ENCODE results near the gene KRTAP20-3.

The KRTAP20-3 gene

GRCh38 chr21:30684506-30684905 lies 41.8 kb downstream of the KRTAP20-3 start:
- DNase-seq (ENCODE audit: low read depth in 2 of 2), result no peak

- DNase-seq (ENCODE audit: low read depth in 2 of 2), result no peak
Observed at GRCh38 chr21:30689822-30690221, 47.2 kb downstream of the KRTAP20-3 start.
